Prostate gland (tissue), 2 donors: ENCODE measurements around the gene PATL2.

ENCODE experiments used
- CTCF ChIP-seq, 4 experiments: fragments of 200-600 bp in 2 of 4; fragments of 450-650 bp in 2 of 4; sonication (generic) in 2 of 4; IDR thresholded peaks; 1 replicate in 3 of 4; 2 replicates in 1 of 4; pipeline ENCODE4 v1.5.1; 2016 to 2019; ENCODE audit warnings: antibody characterized with exemption in 4 of 4, mild to moderate bottlenecking in 2 of 4, moderate library complexity in 2 of 4
- POLR2A ChIP-seq: fragments of 450-650 bp; IDR thresholded peaks from one replicate; pipeline ENCODE4 v1.6.1; 2016; ENCODE audit warnings: antibody characterized with exemption, mild to moderate bottlenecking

GRCh38 chr15:44706401-44706800 is 4.7 kb downstream of the PATL2 start:
- TF ChIP-seq CTCF (IDR thresholded peaks at IDR 0.05) (no peak), POLR2A (no peak)
